Measurements from ENCODE around the gene MCF2L2.

The MCF2L2 gene

GRCh38 chr3:183300996-183301562 is 127.3 kb downstream of the MCF2L2 start:
- no peak for FAIRE-seq
- TF ChIP-seq TAF1 (IDR thresholded peaks at IDR 0.05; ENCODE audit: borderline replicate concordance, low read depth, low read length) (no peak), POLR2A (IDR thresholded peaks at IDR 0.05; ENCODE audit: low read depth, low read length) (no peak), POLR2AphosphoS5 (IDR thresholded peaks at IDR 0.05; ENCODE audit: low read depth, low read length) (no peak)
- DNase-seq (ENCODE audit: insufficient read length) = no peak

- no peak for FAIRE-seq
- TF ChIP-seq TAF1 (IDR thresholded peaks at IDR 0.05; ENCODE audit: borderline replicate concordance, low read depth, low read length) = no peak
- no peak for TF ChIP-seq POLR2A (IDR thresholded peaks at IDR 0.05; ENCODE audit: low read depth, low read length)
- no peak for TF ChIP-seq POLR2AphosphoS5 (IDR thresholded peaks at IDR 0.05; ENCODE audit: low read depth, low read length)
- no peak for DNase-seq (ENCODE audit: insufficient read length)
Observed at GRCh38 chr3:183299976-183300375, 128.4 kb downstream of the MCF2L2 start.

GRCh38 chr3:183298701-183299153 is 129.7 kb downstream of the MCF2L2 start:
- no peak for DNase-seq (ENCODE audit: insufficient read length)
- no peak for FAIRE-seq
- no peak for TF ChIP-seq POLR2AphosphoS5 (IDR thresholded peaks at IDR 0.05; ENCODE audit: low read depth, low read length)
- TF ChIP-seq TAF1 (IDR thresholded peaks at IDR 0.05; ENCODE audit: borderline replicate concordance, low read depth, low read length) = no peak
- TF ChIP-seq POLR2A (IDR thresholded peaks at IDR 0.05; ENCODE audit: low read depth, low read length) = no peak

- TF ChIP-seq POLR2AphosphoS5 (IDR thresholded peaks at IDR 0.05; ENCODE audit: low read depth, low read length) (no peak), POLR2A (IDR thresholded peaks at IDR 0.05; ENCODE audit: low read depth, low read length) (no peak), TAF1 (IDR thresholded peaks at IDR 0.05; ENCODE audit: borderline replicate concordance, low read depth, low read length) (no peak)
- no peak for FAIRE-seq
- no peak for DNase-seq (ENCODE audit: insufficient read length)
Observed at GRCh38 chr3:183296944-183297343, 131.5 kb downstream of the MCF2L2 start.

GRCh38 chr3:183295211-183295610 is 133.2 kb downstream of the MCF2L2 start:
- FAIRE-seq = no peak

GRCh38 chr3:183293966-183294365 is 134.5 kb downstream of the MCF2L2 start:
- TF ChIP-seq POLR2AphosphoS5 (IDR thresholded peaks at IDR 0.05; ENCODE audit: low read depth, low read length) (no peak), POLR2A (IDR thresholded peaks at IDR 0.05; ENCODE audit: low read depth, low read length) (no peak), TAF1 (IDR thresholded peaks at IDR 0.05; ENCODE audit: borderline replicate concordance, low read depth, low read length) (no peak)
- no peak for DNase-seq (ENCODE audit: insufficient read length)
- FAIRE-seq = no peak

More at GRCh38 chr3:183295211-183295610, 133.2 kb downstream of the MCF2L2 start:
- no peak for DNase-seq (ENCODE audit: insufficient read length)
- no peak for TF ChIP-seq POLR2AphosphoS5 (IDR thresholded peaks at IDR 0.05; ENCODE audit: low read depth, low read length)
- TF ChIP-seq POLR2A (IDR thresholded peaks at IDR 0.05; ENCODE audit: low read depth, low read length) = no peak
- TF ChIP-seq TAF1 (IDR thresholded peaks at IDR 0.05; ENCODE audit: borderline replicate concordance, low read depth, low read length) = no peak

- DNase-seq (ENCODE audit: insufficient read length) = no peak
- no peak for FAIRE-seq
- TF ChIP-seq POLR2AphosphoS5 (IDR thresholded peaks at IDR 0.05; ENCODE audit: low read depth, low read length) (no peak), TAF1 (IDR thresholded peaks at IDR 0.05; ENCODE audit: borderline replicate concordance, low read depth, low read length) (no peak), POLR2A (IDR thresholded peaks at IDR 0.05; ENCODE audit: low read depth, low read length) (no peak)
Observed at GRCh38 chr3:183291497-183292031, 136.9 kb downstream of the MCF2L2 start.

GRCh38 chr3:183290216-183290615 is 138.2 kb downstream of the MCF2L2 start:
- FAIRE-seq (no peak), DNase-seq (ENCODE audit: insufficient read length) (no peak)
- TF ChIP-seq POLR2A (IDR thresholded peaks at IDR 0.05; ENCODE audit: low read depth, low read length) (no peak), TAF1 (IDR thresholded peaks at IDR 0.05; ENCODE audit: borderline replicate concordance, low read depth, low read length) (no peak), POLR2AphosphoS5 (IDR thresholded peaks at IDR 0.05; ENCODE audit: low read depth, low read length) (no peak)

- FAIRE-seq (no peak), DNase-seq (ENCODE audit: insufficient read length) (no peak)
- TF ChIP-seq POLR2A (IDR thresholded peaks at IDR 0.05; ENCODE audit: low read depth, low read length) (no peak), TAF1 (IDR thresholded peaks at IDR 0.05; ENCODE audit: borderline replicate concordance, low read depth, low read length) (no peak), POLR2AphosphoS5 (IDR thresholded peaks at IDR 0.05; ENCODE audit: low read depth, low read length) (no peak)
Observed at GRCh38 chr3:183288117-183288516, 140.3 kb downstream of the MCF2L2 start.

- no peak for DNase-seq (ENCODE audit: insufficient read length)
- FAIRE-seq = no peak
- TF ChIP-seq TAF1 (IDR thresholded peaks at IDR 0.05; ENCODE audit: borderline replicate concordance, low read depth, low read length) (no peak), POLR2AphosphoS5 (IDR thresholded peaks at IDR 0.05; ENCODE audit: low read depth, low read length) (no peak), POLR2A (IDR thresholded peaks at IDR 0.05; ENCODE audit: low read depth, low read length) (no peak)
Observed at GRCh38 chr3:183287301-183287971, 141.0 kb downstream of the MCF2L2 start.

GRCh38 chr3:183285828-183286457 is 142.5 kb downstream of the MCF2L2 start:
- FAIRE-seq (peak; percentile 88), DNase-seq (ENCODE audit: insufficient read length) (peak; percentile 48)
- TF ChIP-seq POLR2AphosphoS5 (IDR thresholded peaks at IDR 0.05; ENCODE audit: low read depth, low read length) (no peak), POLR2A (IDR thresholded peaks at IDR 0.05; ENCODE audit: low read depth, low read length) (no peak)
